ENCODE measurements around the gene FAM120B.
A peak's percentile ranks its signal among the peaks of the same experiment; 100 is the strongest.
"Not testable (repeated sequence)": the region's sequence is repeated elsewhere in the genome, so short reads cannot be mapped to it uniquely, and the experiment has no call there.

The FAM120B gene

GRCh38 chr6:170316071-170316470 is 9.5 kb downstream of the FAM120B start:
- DNase-seq (ENCODE audit: low spot score): peak; percentile 24
- CTCF ChIA-PET: interaction anchor here (0.6 kb wide), 2 partner anchors 67 to 212 kb away, joined by 3 to 4 read pairs; no protein-coding TSS in a partner anchor
- no peak overlapping the region for H3K27ac ChIP-seq
- POLR2A ChIA-PET (ENCODE audit: low non-redundant PET): no interaction called here
- TF ChIP-seq, protein P1, sequence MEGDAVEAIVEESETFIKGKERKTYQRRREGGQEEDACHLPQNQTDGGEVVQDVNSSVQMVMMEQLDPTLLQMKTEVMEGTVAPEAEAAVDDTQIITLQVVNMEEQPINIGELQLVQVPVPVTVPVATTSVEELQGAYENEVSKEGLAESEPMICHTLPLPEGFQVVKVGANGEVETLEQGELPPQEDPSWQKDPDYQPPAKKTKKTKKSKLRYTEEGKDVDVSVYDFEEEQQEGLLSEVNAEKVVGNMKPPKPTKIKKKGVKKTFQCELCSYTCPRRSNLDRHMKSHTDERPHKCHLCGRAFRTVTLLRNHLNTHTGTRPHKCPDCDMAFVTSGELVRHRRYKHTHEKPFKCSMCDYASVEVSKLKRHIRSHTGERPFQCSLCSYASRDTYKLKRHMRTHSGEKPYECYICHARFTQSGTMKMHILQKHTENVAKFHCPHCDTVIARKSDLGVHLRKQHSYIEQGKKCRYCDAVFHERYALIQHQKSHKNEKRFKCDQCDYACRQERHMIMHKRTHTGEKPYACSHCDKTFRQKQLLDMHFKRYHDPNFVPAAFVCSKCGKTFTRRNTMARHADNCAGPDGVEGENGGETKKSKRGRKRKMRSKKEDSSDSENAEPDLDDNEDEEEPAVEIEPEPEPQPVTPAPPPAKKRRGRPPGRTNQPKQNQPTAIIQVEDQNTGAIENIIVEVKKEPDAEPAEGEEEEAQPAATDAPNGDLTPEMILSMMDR (conservative IDR thresholded peaks at IDR 0.05; ENCODE audit: low read depth): no peak

GRCh38 chr6:170317076-170317475 is 10.5 kb downstream of the FAM120B start:
- ChIA-PET POLR2A (ENCODE audit: low non-redundant PET) (no interaction called here), CTCF (no interaction called here)

GRCh38 chr6:170317718-170318117 is 11.2 kb downstream of the FAM120B start:
- ChIA-PET CTCF (interaction anchor here (0.5 kb wide), 1 partner anchor 119 kb away, joined by 6 read pairs; no protein-coding TSS in a partner anchor), POLR2A (ENCODE audit: low non-redundant PET) (no interaction called here)
- TF ChIP-seq, protein P1 (conservative IDR thresholded peaks at IDR 0.05; ENCODE audit: low read depth): no peak
- no peak for DNase-seq (ENCODE audit: low spot score)
- H3K27ac ChIP-seq: no peak overlapping the region

More at GRCh38 chr6:170317076-170317475, 10.5 kb downstream of the FAM120B start:
- no peak for DNase-seq (ENCODE audit: low spot score)
- TF ChIP-seq, protein P1 (conservative IDR thresholded peaks at IDR 0.05; ENCODE audit: low read depth): no peak
- H3K27ac ChIP-seq: no peak overlapping the region

- ChIA-PET CTCF (no interaction called here), POLR2A (ENCODE audit: low non-redundant PET) (no interaction called here)
- no peak for DNase-seq (ENCODE audit: low spot score)
- TF ChIP-seq, protein P1 (conservative IDR thresholded peaks at IDR 0.05; ENCODE audit: low read depth): no peak
- no peak overlapping the region for H3K27ac ChIP-seq
These were observed 22.8 kb downstream of the FAM120B start for GRCh38 chr6:170329321-170329720.

DNA sequence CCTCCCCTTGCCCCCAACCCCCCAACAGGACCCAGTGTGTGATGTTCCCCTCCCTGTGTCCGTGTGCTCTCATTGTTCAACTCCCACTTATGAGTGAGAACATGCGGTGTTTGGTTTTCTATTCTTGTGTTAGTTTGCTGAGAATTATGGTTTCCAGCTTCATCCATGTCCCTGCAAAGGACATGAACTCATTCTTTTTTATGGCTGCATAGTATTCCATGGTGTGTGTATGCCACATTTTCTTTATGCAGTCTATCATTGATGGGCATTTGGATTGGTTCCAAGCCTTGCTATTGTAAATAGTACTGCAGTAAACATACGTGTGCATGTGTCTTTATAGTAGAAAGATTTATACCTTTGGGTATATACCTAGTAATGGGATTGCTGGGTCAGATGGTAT is 28.6 kb downstream of the FAM120B start:
- CTCF ChIA-PET; POLR2A ChIA-PET (ENCODE audit: low non-redundant PET); H3K27ac ChIP-seq; DNase-seq (ENCODE audit: low spot score): not testable (repeated sequence)

DNA sequence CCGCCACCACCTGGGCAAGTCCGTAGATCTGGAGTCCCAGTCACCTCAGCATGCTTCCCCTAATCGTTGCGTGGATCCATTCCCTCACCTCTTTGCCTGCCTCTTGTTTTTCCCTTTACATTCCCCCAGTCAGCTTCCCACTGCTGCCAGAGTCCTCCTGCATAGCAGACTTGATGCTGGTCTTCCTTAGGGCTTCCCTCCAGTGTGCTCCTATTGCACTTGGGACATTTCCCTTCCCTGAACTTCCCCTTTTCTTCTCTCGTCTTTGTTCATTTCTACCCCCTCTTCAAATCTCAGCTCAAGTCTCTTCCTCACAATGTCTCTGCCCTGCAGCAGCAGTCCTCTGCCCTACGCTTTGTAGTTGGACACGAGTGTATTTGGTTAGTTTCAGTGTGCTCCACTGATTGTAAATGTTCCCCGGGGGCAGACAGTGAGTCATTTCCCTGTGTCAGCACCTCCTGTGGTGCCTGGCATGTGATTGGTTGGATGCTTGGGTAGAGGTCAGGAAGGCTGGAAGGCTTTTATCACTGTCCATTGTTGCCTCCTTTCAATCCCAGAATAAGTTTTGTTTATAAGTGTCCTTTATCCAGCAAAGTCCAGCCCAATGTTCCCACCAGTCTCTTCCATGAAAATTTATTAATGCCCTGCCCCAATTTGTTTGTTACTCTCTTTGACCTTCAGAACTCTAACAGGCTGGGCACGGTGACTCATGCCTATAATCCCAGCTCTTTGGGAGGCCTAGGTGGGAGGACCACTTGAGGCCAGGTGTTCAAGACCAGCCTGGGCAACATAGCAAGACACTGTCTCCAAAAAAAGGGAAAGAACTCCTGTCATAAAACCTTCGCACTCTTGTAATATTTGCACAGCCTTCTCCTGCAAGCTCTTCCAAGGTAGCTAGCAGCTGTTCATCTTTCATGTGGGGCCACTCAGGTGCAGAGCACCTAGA is 38.3 kb downstream of the FAM120B start:
- peak overlapping the region; percentile 41; the same call in 1 of the 2 replicates for H3K27ac ChIP-seq
- DNase-seq (ENCODE audit: low spot score): peak; percentile 74
- ChIA-PET POLR2A (ENCODE audit: low non-redundant PET) (no interaction called here), CTCF (interaction anchor here (0.6 kb wide), 1 partner anchor 56 kb away, joined by 3 read pairs; no protein-coding TSS in a partner anchor)
- TF ChIP-seq, protein P1 (conservative IDR thresholded peaks at IDR 0.05; ENCODE audit: low read depth): no peak

DNA sequence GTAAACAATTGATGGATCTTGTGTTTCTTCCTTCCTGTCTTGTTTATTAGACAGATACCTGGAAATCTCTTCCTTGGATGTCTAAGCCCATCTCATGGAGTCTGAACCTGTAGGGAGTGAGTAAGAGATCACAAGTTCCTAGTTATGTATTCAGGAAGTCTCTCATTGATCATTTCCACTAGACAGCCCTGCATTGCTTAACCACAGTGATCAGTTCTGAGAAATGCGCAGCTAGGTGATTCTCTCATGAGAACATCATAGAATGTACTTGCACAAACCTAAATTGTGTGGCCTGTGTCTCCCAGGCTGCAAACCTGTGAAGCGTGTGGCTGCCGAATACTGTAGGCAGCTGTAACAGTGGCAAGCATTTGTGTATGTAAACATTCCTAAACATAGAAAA is 39.1 kb downstream of the FAM120B start:
- ChIA-PET POLR2A (ENCODE audit: low non-redundant PET) (no interaction called here), CTCF (no interaction called here)
- no peak overlapping the region for H3K27ac ChIP-seq
- TF ChIP-seq, protein P1 (conservative IDR thresholded peaks at IDR 0.05; ENCODE audit: low read depth): no peak
- no peak for DNase-seq (ENCODE audit: low spot score)

All from RWPE1 (cell line).